ENCODE data around the gene WDCP. TPM values are rescaled to one million over a fixed set of nuclear protein-coding genes. Genes with fewer than 3 reads are reported as not detected.

The WDCP gene

DNA sequence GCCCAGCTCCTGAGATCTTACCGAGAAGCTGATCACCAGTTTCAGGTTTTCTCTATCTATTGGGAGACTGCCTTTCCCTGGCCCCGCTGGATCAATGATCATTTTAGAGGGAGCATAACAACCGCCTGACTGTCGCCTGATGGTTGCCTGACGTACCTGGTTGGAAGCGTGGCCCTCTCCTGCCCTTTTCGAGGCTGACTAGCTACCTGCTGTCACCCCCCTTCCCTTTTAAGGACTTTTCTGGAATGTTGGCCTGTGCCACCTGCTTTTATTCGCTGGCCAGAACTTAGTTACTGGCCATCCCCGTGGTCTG, 37.9 kb downstream of the WDCP start:
- Histone ChIP-seq H3K9ac (ENCODE audit: low read depth, low read length) (peak overlapping the region; percentile 79), H3K4me3 (ENCODE audit: low read length) (peak overlapping the region; percentile 73), H3K27me3 (ENCODE audit: control insufficient read depth, insufficient read depth, low read length) (no peaks in the 10 kb centered on the region)

DNA sequence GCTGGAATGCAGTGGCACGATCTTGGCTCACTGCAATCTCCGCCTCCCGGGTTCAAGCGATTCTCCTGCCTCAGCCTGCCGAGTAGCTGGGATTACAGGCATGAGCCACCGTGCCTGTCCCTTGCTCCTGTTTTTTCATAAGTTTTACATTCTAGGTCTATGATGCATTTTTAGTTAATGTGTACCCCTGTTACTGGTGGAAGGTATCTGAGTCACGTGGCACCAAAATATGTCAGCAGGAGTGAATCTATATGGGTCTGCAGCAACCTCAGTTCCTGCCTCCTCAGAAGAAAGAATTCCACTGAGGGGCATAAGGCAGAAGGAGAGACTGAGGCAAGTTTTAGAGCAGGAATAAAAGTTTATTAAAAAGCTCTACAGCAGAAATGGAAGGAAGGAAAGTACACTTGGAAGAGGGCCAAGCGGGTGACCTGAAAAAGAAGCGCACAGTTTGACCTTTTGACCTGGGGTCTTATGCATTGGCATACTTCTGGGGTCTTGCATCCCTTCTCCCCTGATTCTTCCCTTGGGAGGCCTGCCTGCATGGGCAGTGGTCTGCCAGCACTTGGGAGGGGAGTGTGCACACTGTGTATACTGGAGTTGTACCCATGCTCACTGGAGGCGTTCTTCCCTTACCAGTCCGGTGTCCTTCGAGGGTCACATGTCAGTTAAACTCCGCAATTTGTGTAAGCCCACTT, 38.4 kb downstream of the WDCP start:
- H3K4me3 ChIP-seq (ENCODE audit: low read length): peak overlapping the region; percentile 73
- no peaks in the 10 kb centered on the region for H3K9me3 ChIP-seq (replicated peaks; ENCODE audit: low read length)
- H3K4me2 ChIP-seq (ENCODE audit: low read length): no peak overlapping the region
- H3K9ac ChIP-seq (ENCODE audit: low read depth, low read length): no peak overlapping the region
- H3K27me3 ChIP-seq (ENCODE audit: control insufficient read depth, insufficient read depth, low read length): no peaks in the 10 kb centered on the region
- peaks cover 18% of the 10 kb centered on the region for H3K4me1 ChIP-seq (ENCODE audit: control insufficient read depth, insufficient read depth, low read length)
- H3K36me3 ChIP-seq (ENCODE audit: insufficient read depth, low read length): no peaks in the 10 kb centered on the region

More for the DNA sequence above, 37.9 kb downstream of the WDCP start:
- H3K4me1 ChIP-seq (ENCODE audit: control insufficient read depth, insufficient read depth, low read length): peaks cover 18% of the 10 kb centered on the region
- H3K4me2 ChIP-seq (ENCODE audit: low read length): peak overlapping the region; percentile 94
- H3K9me3 ChIP-seq (replicated peaks; ENCODE audit: low read length): no peaks in the 10 kb centered on the region
- H3K36me3 ChIP-seq (ENCODE audit: insufficient read depth, low read length): no peaks in the 10 kb centered on the region

DNA sequence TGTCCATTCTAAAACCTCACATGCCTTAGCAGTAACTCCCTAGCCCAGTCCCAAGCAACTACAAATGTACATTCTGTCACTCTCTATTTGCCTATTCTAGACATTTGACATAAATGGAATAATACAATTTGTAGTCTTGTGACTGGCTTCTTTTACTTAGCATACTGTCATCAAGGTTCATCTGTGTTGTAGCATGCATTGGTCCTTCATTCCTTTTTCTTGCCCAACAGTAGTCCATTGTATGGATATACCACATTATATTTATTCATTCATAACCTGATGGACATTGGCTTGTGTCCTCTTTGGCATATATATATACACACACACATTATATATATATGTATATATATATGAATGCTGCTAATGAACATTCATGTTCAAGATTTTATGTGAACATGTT, 39.5 kb downstream of the WDCP start:
- H3K4me1 ChIP-seq (ENCODE audit: control insufficient read depth, insufficient read depth, low read length): peaks cover 18% of the 10 kb centered on the region

DNA sequence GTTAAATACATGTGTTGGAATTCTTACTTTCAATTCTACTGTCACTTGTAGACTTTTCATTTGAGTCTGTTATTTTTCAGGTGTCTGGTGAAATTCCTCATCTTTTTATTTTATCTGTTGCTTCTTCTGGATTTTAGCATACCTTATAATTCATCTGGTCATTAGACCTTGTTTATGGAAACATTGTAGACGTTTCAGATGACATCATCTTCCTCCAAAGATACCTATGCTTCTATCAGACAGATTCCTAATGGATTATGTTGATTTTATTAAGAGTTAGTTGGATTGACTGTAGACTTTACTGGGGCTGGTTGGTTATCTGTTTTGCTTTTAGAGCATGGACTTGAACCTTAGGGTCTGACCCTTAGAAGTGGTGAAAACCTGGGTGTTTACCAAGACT, 52.6 kb downstream of the WDCP start:
- no peaks in the 10 kb centered on the region for H3K27me3 ChIP-seq (ENCODE audit: control insufficient read depth, insufficient read depth, low read length)
- no peak overlapping the region for H3K9ac ChIP-seq (ENCODE audit: low read depth, low read length)
- H3K9me3 ChIP-seq (replicated peaks; ENCODE audit: low read length): no peaks in the 10 kb centered on the region

More for the DNA sequence above, 39.5 kb downstream of the WDCP start:
- no peaks in the 10 kb centered on the region for H3K27me3 ChIP-seq (ENCODE audit: control insufficient read depth, insufficient read depth, low read length)
- H3K36me3 ChIP-seq (ENCODE audit: insufficient read depth, low read length): no peaks in the 10 kb centered on the region
- H3K9me3 ChIP-seq (replicated peaks; ENCODE audit: low read length): no peaks in the 10 kb centered on the region
- H3K9ac ChIP-seq (ENCODE audit: low read depth, low read length): no peak overlapping the region
- no peak overlapping the region for H3K4me2 ChIP-seq (ENCODE audit: low read length)
- H3K4me3 ChIP-seq (ENCODE audit: low read length): no peak overlapping the region

DNA sequence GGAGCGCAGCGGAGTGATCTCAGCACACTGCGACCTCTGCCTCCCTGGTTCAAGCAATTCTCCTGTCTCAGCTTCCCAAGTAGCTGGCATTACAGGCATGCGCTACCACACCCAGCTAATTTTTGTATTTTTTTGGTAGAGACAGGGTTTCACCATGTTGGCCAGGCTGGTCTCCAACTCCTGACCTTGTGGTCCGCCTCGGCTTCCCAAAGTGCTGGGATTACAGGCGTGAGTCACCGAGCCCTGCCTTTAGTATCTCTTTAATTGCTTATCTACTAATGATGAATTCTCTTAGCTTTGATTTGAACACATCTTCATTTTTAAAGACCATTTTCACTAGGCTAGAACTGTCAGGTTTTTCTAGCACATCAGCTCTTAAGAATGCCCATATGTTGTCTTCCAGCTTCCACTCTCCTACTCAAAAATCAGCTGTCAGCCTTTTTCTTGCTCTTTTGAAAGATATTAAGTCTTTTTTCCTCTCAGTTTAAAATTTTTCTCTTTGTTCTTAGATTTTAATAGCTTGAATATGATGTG, 53.4 kb downstream of the WDCP start:
- H3K36me3 ChIP-seq (ENCODE audit: insufficient read depth, low read length): peaks cover 2% of the 10 kb centered on the region
- no peak overlapping the region for H3K4me2 ChIP-seq (ENCODE audit: low read length)
- H3K9ac ChIP-seq (ENCODE audit: low read depth, low read length): no peak overlapping the region
- no peak overlapping the region for H3K4me3 ChIP-seq (ENCODE audit: low read length)
- no peaks in the 10 kb centered on the region for H3K27me3 ChIP-seq (ENCODE audit: control insufficient read depth, insufficient read depth, low read length)
- H3K9me3 ChIP-seq (replicated peaks; ENCODE audit: low read length): no peaks in the 10 kb centered on the region
- H3K4me1 ChIP-seq (ENCODE audit: control insufficient read depth, insufficient read depth, low read length): no peaks in the 10 kb centered on the region

More for the DNA sequence above, 52.6 kb downstream of the WDCP start:
- no peak overlapping the region for H3K4me2 ChIP-seq (ENCODE audit: low read length)
- no peaks in the 10 kb centered on the region for H3K4me1 ChIP-seq (ENCODE audit: control insufficient read depth, insufficient read depth, low read length)
- no peak overlapping the region for H3K4me3 ChIP-seq (ENCODE audit: low read length)
- peaks cover 4% of the 10 kb centered on the region for H3K36me3 ChIP-seq (ENCODE audit: insufficient read depth, low read length)

DNA sequence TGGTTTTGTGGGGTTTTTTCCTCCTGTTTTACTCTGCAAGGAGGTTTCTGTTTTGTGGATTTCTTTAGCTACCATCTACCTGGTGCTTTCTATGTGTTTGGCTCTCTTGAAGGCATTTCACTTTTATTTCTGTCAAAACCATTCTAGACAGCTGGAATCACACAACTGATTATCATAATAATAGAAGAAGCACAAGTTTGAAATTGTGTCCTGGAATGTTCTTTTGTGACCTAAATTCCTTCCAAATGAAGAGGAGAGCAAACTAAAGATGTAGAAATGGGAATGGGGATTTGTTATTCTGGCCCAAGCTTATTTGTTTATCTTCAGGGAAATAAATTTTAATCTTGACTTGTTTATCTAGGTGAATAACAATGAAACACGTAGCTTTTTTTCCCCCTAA, 54.3 kb downstream of the WDCP start:
- Histone ChIP-seq H3K36me3 (ENCODE audit: insufficient read depth, low read length) (no peaks in the 10 kb centered on the region), H3K4me2 (ENCODE audit: low read length) (no peak overlapping the region), H3K4me3 (ENCODE audit: low read length) (no peak overlapping the region), H3K9me3 (replicated peaks; ENCODE audit: low read length) (no peaks in the 10 kb centered on the region), H3K9ac (ENCODE audit: low read depth, low read length) (no peak overlapping the region), H3K4me1 (ENCODE audit: control insufficient read depth, insufficient read depth, low read length) (no peaks in the 10 kb centered on the region), H3K27me3 (ENCODE audit: control insufficient read depth, insufficient read depth, low read length) (no peaks in the 10 kb centered on the region)

DNA sequence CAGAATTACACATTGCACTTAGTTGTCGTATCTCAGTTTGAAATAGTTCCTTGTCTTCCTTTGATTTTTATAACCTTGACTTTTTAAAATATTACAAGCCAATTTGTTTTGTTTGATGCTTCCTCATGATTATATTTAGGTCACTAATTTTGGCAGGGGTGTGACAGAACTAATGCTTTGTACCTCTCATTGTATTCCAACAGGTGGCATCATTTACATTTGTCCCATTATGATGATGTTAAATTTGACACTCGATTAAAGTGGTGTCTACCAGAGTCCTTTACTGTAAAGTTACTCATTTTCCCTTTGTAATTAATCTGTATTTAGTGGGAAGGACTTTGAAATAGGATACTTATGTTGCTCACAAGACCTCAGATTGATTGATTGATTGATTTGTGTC, 58.8 kb downstream of the WDCP start:
- Histone ChIP-seq H3K27me3 (ENCODE audit: control insufficient read depth, insufficient read depth, low read length) (no peaks in the 10 kb centered on the region), H3K36me3 (ENCODE audit: insufficient read depth, low read length) (peaks cover 5% of the 10 kb centered on the region), H3K4me1 (ENCODE audit: control insufficient read depth, insufficient read depth, low read length) (no peaks in the 10 kb centered on the region), H3K4me3 (ENCODE audit: low read length) (no peak overlapping the region), H3K4me2 (ENCODE audit: low read length) (no peak overlapping the region), H3K9ac (ENCODE audit: low read depth, low read length) (no peak overlapping the region), H3K9me3 (replicated peaks; ENCODE audit: low read length) (no peaks in the 10 kb centered on the region)

Small RNA genes within 50 kb of the gene (small RNA-seq; reads per million reads assigned to genes)
- gene RN7SL610P (not detected), gene RNU6-370P (not detected)

All from skeletal muscle satellite cell (primary cell).